K562 (cell line): ENCODE data around the gene ATP6V1F. TPM values are rescaled to one million over a fixed set of nuclear protein-coding genes. Genes with fewer than 3 reads are reported as not detected.

Experiments
- CBFA2T2 ChIP-seq: fragments of 450-650 bp; conservative IDR thresholded peaks from 2 replicates; pipeline ENCODE4 v1.6.1; 2017; ENCODE audit warnings: mild to moderate bottlenecking
- CC2D1A ChIP-seq: fragments of 450-650 bp; IDR thresholded peaks from 2 replicates; pipeline ENCODE4 v1.6.1; 2017; ENCODE audit warnings: mild to moderate bottlenecking
- ETV5 ChIP-seq: sonication (generic); formaldehyde crosslinking; IDR thresholded peaks from 2 replicates; pipeline ENCODE4 v1.4.0; 2020; ENCODE audit warnings: low read depth, mild to moderate bottlenecking, missing genetic modification reagents
- HLTF ChIP-seq: fragments of 450-650 bp; IDR thresholded peaks from 2 replicates; pipeline ENCODE4 v1.6.1; 2016
- HMG20A ChIP-seq: fragments of 450-650 bp; formaldehyde crosslinking; conservative IDR thresholded peaks from 2 replicates; pipeline ENCODE4 v1.4.0; 2020; ENCODE audit warnings: mild to moderate bottlenecking, mixed read lengths
- MAFG ChIP-seq: fragments of 450-650 bp; conservative IDR thresholded peaks from 2 replicates; pipeline ENCODE4 v1.6.1; 2016; ENCODE audit warnings: missing genetic modification characterization, missing compliant biosample characterization
- SMAD1 ChIP-seq: fragments of 150-350 bp; IDR thresholded peaks from 2 replicates; pipeline ENCODE4 v1.6.1; 2014; ENCODE audit warnings: low read length, low read depth; ENCODE audit not compliant: partially characterized antibody
- ZNF282 ChIP-seq: sonication (generic); formaldehyde crosslinking; IDR thresholded peaks from 2 replicates; pipeline ENCODE4 v1.8.1; 2023; ENCODE audit warnings: missing genetic modification reagents
- ZNF583 ChIP-seq: fragments of 250-450 bp; sonication (Bioruptor Pico); IDR thresholded peaks from 2 replicates; pipeline ENCODE4 v1.4.0; 2020
- polyA plus RNA-seq, 8 experiments: library from polyadenylated mRNA; depleted of rRNA in 4 of 8; stranded (reverse) in 5 of 8; unstranded in 3 of 8; fragments of >200 nt; fragmentation: Nextera tagmentation in 2 of 8; fragmentation: Illumina TruSeq in 1 of 8; extraction: Ambion mirVana in 2 of 8; extraction: Trizol in 1 of 8; gene quantifications; 2 replicates each; pipeline versions ENCODE4 v1.2.1 to v1.2.3, GENCODE V29; 2011 to 2014; ENCODE audit warnings: inconsistent platforms in 1 of 8, missing spikeins in 1 of 8
- total RNA-seq, 7 experiments: library from RNA; depleted of rRNA in 6 of 7; stranded (reverse); fragments of >200 nt in 6 of 7; fragmentation: Illumina TruSeq in 2 of 7; extraction: Trizol in 2 of 7; gene quantifications; 2 replicates each; pipeline versions ENCODE4 v1.2.1 to v1.2.3, GENCODE V29; 2011 to 2021; ENCODE audit warnings: low replicate concordance in 1 of 7
- TF ChIP-seq, protein P1 (sequence below): fragments of 450-650 bp; formaldehyde crosslinking; IDR thresholded peaks from 2 replicates; pipeline ENCODE4 v1.4.0; 2020; ENCODE audit warnings: mild to moderate bottlenecking, mixed read lengths
- TF ChIP-seq, protein P2 (sequence below): fragments of 250-450 bp; sonication (Bioruptor Pico); IDR thresholded peaks from 2 replicates; pipeline ENCODE4 v1.5.0; 2021
- TF ChIP-seq, protein P3 (sequence below): fragments of 250-450 bp; sonication (Bioruptor Pico); IDR thresholded peaks from 2 replicates; pipeline ENCODE4 v1.5.0; 2021
- TF ChIP-seq, protein P4 (sequence below), 2 experiments: fragments of 250-450 bp in 1 of 2; fragments of 450-650 bp in 1 of 2; sonication (Bioruptor Pico) in 1 of 2; IDR thresholded peaks; 2 replicates each; pipeline versions ENCODE4 v1.6.1 to v1.8.0; 2016 to 2021; ENCODE audit warnings: mild to moderate bottlenecking in 2 of 2, moderate library complexity in 2 of 2, missing compliant biosample characterization in 1 of 2, missing genetic modification characterization in 1 of 2
- TF ChIP-seq, protein P5 (sequence below), 3 experiments: fragments of 200-800 bp in 1 of 3; sonication (Bioruptor generic) in 1 of 3; sonication (generic) in 1 of 3; formaldehyde crosslinking in 1 of 3; IDR thresholded peaks; 2 replicates each; pipeline versions ENCODE4 v1.6.1 to v1.8.0; 2016 to 2022; ENCODE audit warnings: mild to moderate bottlenecking in 2 of 3, missing compliant biosample characterization in 2 of 3, missing genetic modification characterization in 2 of 3, missing genetic modification reagents in 1 of 3
- TF ChIP-seq, protein P6 (sequence below): fragments of 250-450 bp; sonication (Bioruptor Pico); IDR thresholded peaks from 2 replicates; pipeline ENCODE4 v1.8.0; 2022; ENCODE audit warnings: moderate library complexity, mild to moderate bottlenecking, inconsistent platforms
- TF ChIP-seq, protein P7 (sequence below): fragments of 250-450 bp; sonication (Bioruptor Pico); IDR thresholded peaks from 2 replicates; pipeline ENCODE4 v1.9.0; 2021; ENCODE audit warnings: mild to moderate bottlenecking

Gene ATP6V1F
- total and polyA plus RNA-seq, 9 of the 15 experiments (the other 6 are each of a cell fraction or from before 2014, with no cell fraction given) = 206 to 1,123 (median 542) TPM

DNA sequence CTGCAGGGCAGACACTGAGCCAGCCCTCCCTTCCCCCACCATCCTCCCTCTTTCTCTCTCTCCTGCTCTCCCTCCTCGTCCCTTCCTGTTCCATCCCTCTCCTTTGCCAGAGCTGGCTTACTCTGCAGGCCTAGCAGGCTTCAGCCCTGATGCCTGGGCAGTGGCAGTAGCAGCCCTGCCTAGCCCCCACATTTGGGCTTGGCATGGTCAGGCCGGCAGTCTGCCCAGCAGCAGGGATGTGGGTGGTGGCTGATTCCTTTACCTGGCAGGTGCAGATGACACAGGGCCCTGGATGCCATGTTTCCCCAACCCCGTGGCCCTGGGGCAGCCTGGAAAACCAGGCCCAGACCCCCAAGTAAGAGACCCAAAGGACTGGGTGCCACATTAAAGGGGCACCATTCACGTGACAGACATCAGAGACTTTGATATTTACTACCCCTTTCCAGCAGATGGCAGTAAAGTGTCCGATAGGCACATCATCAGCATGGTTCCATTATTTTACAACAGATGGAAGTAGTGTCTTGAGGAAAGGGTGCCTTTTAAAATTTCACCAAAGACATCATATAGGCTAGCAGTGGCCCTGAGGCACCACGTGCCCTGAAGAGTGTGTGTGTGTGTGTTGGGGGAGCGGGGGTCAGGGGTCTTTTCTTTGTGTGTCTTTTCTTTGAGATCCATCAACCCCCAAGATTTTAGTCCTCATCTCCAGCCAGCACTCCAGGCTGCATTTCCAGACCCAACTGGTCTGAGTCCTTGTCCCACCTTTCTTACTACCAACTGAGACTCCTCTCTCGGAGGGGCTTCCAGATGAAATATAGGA, 41.9 kb downstream of the ATP6V1F start (continued):
- TF ChIP-seq, protein P1, sequence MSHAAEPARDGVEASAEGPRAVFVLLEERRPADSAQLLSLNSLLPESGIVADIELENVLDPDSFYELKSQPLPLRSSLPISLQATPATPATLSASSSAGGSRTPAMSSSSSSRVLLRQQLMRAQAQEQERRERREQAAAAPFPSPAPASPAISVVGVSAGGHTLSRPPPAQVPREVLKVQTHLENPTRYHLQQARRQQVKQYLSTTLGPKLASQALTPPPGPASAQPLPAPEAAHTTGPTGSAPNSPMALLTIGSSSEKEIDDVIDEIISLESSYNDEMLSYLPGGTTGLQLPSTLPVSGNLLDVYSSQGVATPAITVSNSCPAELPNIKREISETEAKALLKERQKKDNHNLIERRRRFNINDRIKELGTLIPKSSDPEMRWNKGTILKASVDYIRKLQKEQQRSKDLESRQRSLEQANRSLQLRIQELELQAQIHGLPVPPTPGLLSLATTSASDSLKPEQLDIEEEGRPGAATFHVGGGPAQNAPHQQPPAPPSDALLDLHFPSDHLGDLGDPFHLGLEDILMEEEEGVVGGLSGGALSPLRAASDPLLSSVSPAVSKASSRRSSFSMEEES (CRISPR knock-in tag) = peak; percentile 25; the same call in 1 of the 2 replicates
- TF ChIP-seq CBFA2T2 (no peak), ZNF282 (CRISPR knock-in tag) (no peak), SMAD1 (no peak), ETV5 (no peak), HMG20A (CRISPR knock-in tag) (no peak), CC2D1A (no peak), HLTF (no peak), MAFG (tag) (no peak), ZNF583 (CRISPR knock-in tag) (no peak)
- TF ChIP-seq, protein P2, sequence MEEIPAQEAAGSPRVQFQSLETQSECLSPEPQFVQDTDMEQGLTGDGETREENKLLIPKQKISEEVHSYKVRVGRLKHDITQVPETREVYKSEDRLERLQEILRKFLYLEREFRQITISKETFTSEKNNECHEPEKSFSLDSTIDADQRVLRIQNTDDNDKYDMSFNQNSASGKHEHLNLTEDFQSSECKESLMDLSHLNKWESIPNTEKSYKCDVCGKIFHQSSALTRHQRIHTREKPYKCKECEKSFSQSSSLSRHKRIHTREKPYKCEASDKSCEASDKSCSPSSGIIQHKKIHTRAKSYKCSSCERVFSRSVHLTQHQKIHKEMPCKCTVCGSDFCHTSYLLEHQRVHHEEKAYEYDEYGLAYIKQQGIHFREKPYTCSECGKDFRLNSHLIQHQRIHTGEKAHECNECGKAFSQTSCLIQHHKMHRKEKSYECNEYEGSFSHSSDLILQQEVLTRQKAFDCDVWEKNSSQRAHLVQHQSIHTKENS (CRISPR knock-in tag) = no peak
- TF ChIP-seq, protein P3, sequence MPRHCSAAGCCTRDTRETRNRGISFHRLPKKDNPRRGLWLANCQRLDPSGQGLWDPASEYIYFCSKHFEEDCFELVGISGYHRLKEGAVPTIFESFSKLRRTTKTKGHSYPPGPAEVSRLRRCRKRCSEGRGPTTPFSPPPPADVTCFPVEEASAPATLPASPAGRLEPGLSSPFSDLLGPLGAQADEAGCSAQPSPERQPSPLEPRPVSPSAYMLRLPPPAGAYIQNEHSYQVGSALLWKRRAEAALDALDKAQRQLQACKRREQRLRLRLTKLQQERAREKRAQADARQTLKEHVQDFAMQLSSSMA = no peak
- TF ChIP-seq, protein P4, sequence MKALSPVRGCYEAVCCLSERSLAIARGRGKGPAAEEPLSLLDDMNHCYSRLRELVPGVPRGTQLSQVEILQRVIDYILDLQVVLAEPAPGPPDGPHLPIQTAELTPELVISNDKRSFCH (CRISPR knock-in tag; IDR thresholded peaks at IDR 0.05) = no peak
- TF ChIP-seq, protein P4 (tag; IDR thresholded peaks at IDR 0.05) = no peak
- TF ChIP-seq, protein P5, sequence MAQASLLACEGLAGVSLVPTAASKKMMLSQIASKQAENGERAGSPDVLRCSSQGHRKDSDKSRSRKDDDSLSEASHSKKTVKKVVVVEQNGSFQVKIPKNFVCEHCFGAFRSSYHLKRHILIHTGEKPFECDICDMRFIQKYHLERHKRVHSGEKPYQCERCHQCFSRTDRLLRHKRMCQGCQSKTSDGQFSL (CRISPR knock-in tag; IDR thresholded peaks at IDR 0.05) = no peak
- TF ChIP-seq, protein P5 (tag; IDR thresholded peaks at IDR 0.05) = no peak
- TF ChIP-seq, protein P6, sequence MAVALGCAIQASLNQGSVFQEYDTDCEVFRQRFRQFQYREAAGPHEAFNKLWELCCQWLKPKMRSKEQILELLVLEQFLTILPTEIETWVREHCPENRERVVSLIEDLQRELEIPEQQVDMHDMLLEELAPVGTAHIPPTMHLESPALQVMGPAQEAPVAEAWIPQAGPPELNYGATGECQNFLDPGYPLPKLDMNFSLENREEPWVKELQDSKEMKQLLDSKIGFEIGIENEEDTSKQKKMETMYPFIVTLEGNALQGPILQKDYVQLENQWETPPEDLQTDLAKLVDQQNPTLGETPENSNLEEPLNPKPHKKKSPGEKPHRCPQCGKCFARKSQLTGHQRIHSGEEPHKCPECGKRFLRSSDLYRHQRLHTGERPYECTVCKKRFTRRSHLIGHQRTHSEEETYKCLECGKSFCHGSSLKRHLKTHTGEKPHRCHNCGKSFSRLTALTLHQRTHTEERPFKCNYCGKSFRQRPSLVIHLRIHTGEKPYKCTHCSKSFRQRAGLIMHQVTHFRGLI (CRISPR knock-in tag) = no peak
- TF ChIP-seq, protein P7, sequence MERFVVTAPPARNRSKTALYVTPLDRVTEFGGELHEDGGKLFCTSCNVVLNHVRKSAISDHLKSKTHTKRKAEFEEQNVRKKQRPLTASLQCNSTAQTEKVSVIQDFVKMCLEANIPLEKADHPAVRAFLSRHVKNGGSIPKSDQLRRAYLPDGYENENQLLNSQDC (CRISPR knock-in tag) = no peak
